Measurements from ENCODE around the gene OR7A10. TPM values are rescaled to one million over a fixed set of nuclear protein-coding genes. Genes with fewer than 3 reads are reported as not detected.

Gene OR7A10
- total and polyA plus RNA-seq, 2 experiments from 2014 or later, result not detected

- H3K4me2 ChIP-seq (ENCODE audit: unreplicated experiment), result no peak overlapping the region
Measured at GRCh38 chr19:14809272-14810057, 39.3 kb downstream of the OR7A10 start.

GRCh38 chr19:14804765-14805164 lies 44.0 kb downstream of the OR7A10 start:
- no peaks in the 10 kb centered on the region for H4K20me1 ChIP-seq (ENCODE audit: insufficient read depth)

More at GRCh38 chr19:14809272-14810057, 39.3 kb downstream of the OR7A10 start:
- no peaks in the 10 kb centered on the region for H3F3A ChIP-seq (ENCODE audit: insufficient read depth)
- DNase-seq, result no peak
- H3K9me3 ChIP-seq (ENCODE audit: low read depth), result no peaks in the 10 kb centered on the region
- H3K4me3 ChIP-seq, result no peak overlapping the region
- no peak overlapping the region for H2AFZ ChIP-seq
- H3K27ac ChIP-seq, result no peak overlapping the region
- H3K27me3 ChIP-seq (replicated peaks; ENCODE audit: insufficient read depth), result no peaks in the 10 kb centered on the region; the same call in 1 of the 2 replicates
- TF ChIP-seq EZH2 (IDR thresholded peaks at IDR 0.05; ENCODE audit: insufficient read depth, poor library complexity, severe bottlenecking), result no peak
- TF ChIP-seq EZH2phosphoT487 (IDR thresholded peaks at IDR 0.05; ENCODE audit: insufficient read depth, low read depth), result no peak
- no peaks in the 10 kb centered on the region for H3K4me1 ChIP-seq (ENCODE audit: insufficient read depth)
- no peaks in the 10 kb centered on the region for H3K79me2 ChIP-seq (ENCODE audit: insufficient read depth)
- in situ Hi-C loops (cut with MboI), result no loop called here
- H4K20me1 ChIP-seq (ENCODE audit: insufficient read depth), result no peaks in the 10 kb centered on the region
- no peak overlapping the region for H3K9ac ChIP-seq
- 13 to 15% methylated on average over 9 of the region's 9 CpGs for WGBS, 2 experiments (ENCODE audit: low coverage in 1 of 2, low lambda C conversion rate in 2 of 2, missing lambda C conversion rate in 2 of 2)
- H3K36me3 ChIP-seq (ENCODE audit: low read depth), result no peaks in the 10 kb centered on the region
- H3K9me2 ChIP-seq (ENCODE audit: insufficient read depth), result no peaks in the 10 kb centered on the region

GRCh38 chr19:14798760-14799159 lies 50.0 kb downstream of the OR7A10 start:
- no peak overlapping the region for H3K27ac ChIP-seq
- no peak for DNase-seq
- no peaks in the 10 kb centered on the region for H3K36me3 ChIP-seq (ENCODE audit: low read depth)
- H2AFZ ChIP-seq, result no peak overlapping the region
- TF ChIP-seq EZH2phosphoT487 (IDR thresholded peaks at IDR 0.05; ENCODE audit: insufficient read depth, low read depth), result no peak
- no peak for TF ChIP-seq EZH2 (IDR thresholded peaks at IDR 0.05; ENCODE audit: insufficient read depth, poor library complexity, severe bottlenecking)
- H3K9me3 ChIP-seq (ENCODE audit: low read depth), result no peaks in the 10 kb centered on the region
- no peaks in the 10 kb centered on the region for H3K4me1 ChIP-seq (ENCODE audit: insufficient read depth)
- H3K9ac ChIP-seq, result no peak overlapping the region
- H4K20me1 ChIP-seq (ENCODE audit: insufficient read depth), result no peaks in the 10 kb centered on the region
- no peak overlapping the region for H3K4me2 ChIP-seq (ENCODE audit: unreplicated experiment)
- no peaks in the 10 kb centered on the region for H3K9me2 ChIP-seq (ENCODE audit: insufficient read depth)
- no peak overlapping the region for H3K4me3 ChIP-seq
- H3K27me3 ChIP-seq (replicated peaks; ENCODE audit: insufficient read depth), result 0 out of 2 replicates have a peak, but pooled peaks cover 8% of the 10 kb centered on the region
- no peaks in the 10 kb centered on the region for H3K79me2 ChIP-seq (ENCODE audit: insufficient read depth)
- WGBS, 2 experiments (ENCODE audit: low coverage in 1 of 2, low lambda C conversion rate in 2 of 2, missing lambda C conversion rate in 2 of 2), result 29 to 30% methylated on average over 5 of the region's 5 CpGs
- no peaks in the 10 kb centered on the region for H3F3A ChIP-seq (ENCODE audit: insufficient read depth)
- in situ Hi-C loops (cut with MboI), result no loop called here

More at GRCh38 chr19:14804765-14805164, 44.0 kb downstream of the OR7A10 start:
- no peak for DNase-seq
- in situ Hi-C loops (cut with MboI), result no loop called here
- WGBS, 2 experiments (ENCODE audit: low coverage in 1 of 2, low lambda C conversion rate in 2 of 2, missing lambda C conversion rate in 2 of 2), result 50 to 61% methylated on average over 3 of the region's 3 CpGs
- H3K9ac ChIP-seq, result no peak overlapping the region
- no peak for TF ChIP-seq EZH2phosphoT487 (IDR thresholded peaks at IDR 0.05; ENCODE audit: insufficient read depth, low read depth)
- TF ChIP-seq EZH2 (IDR thresholded peaks at IDR 0.05; ENCODE audit: insufficient read depth, poor library complexity, severe bottlenecking), result no peak
- no peaks in the 10 kb centered on the region for H3K4me1 ChIP-seq (ENCODE audit: insufficient read depth)
- H3K4me2 ChIP-seq (ENCODE audit: unreplicated experiment), result no peak overlapping the region
- no peak overlapping the region for H3K4me3 ChIP-seq
- no peaks in the 10 kb centered on the region for H3K9me2 ChIP-seq (ENCODE audit: insufficient read depth)
- no peaks in the 10 kb centered on the region for H3K36me3 ChIP-seq (ENCODE audit: low read depth)
- no peaks in the 10 kb centered on the region for H3K9me3 ChIP-seq (ENCODE audit: low read depth)
- no peak overlapping the region for H3K27ac ChIP-seq
- no peaks in the 10 kb centered on the region for H3F3A ChIP-seq (ENCODE audit: insufficient read depth)
- H3K79me2 ChIP-seq (ENCODE audit: insufficient read depth), result no peaks in the 10 kb centered on the region
- no peak overlapping the region for H2AFZ ChIP-seq
- peaks cover 8% of the 10 kb centered on the region; the same call in 1 of the 2 replicates for H3K27me3 ChIP-seq (replicated peaks; ENCODE audit: insufficient read depth)

GRCh38 chr19:14796021-14796420 lies 52.7 kb downstream of the OR7A10 start:
- 0 out of 2 replicates have a peak, but pooled peaks cover 4% of the 10 kb centered on the region for H3K27me3 ChIP-seq (replicated peaks; ENCODE audit: insufficient read depth)
- DNase-seq, result no peak
- in situ Hi-C loops (cut with MboI), result no loop called here
- H3K4me2 ChIP-seq (ENCODE audit: unreplicated experiment), result no peak overlapping the region
- H4K20me1 ChIP-seq (ENCODE audit: insufficient read depth), result no peaks in the 10 kb centered on the region
- H3F3A ChIP-seq (ENCODE audit: insufficient read depth), result no peaks in the 10 kb centered on the region
- H3K9ac ChIP-seq, result no peak overlapping the region
- H3K4me3 ChIP-seq, result no peak overlapping the region
- H3K79me2 ChIP-seq (ENCODE audit: insufficient read depth), result no peaks in the 10 kb centered on the region
- no peak for TF ChIP-seq EZH2phosphoT487 (IDR thresholded peaks at IDR 0.05; ENCODE audit: insufficient read depth, low read depth)
- H3K9me2 ChIP-seq (ENCODE audit: insufficient read depth), result no peaks in the 10 kb centered on the region
- WGBS, 2 experiments (ENCODE audit: low coverage in 1 of 2, low lambda C conversion rate in 2 of 2, missing lambda C conversion rate in 2 of 2), result 58 to 59% methylated on average over 11 of the region's 11 CpGs
- H3K9me3 ChIP-seq (ENCODE audit: low read depth), result no peaks in the 10 kb centered on the region
- no peaks in the 10 kb centered on the region for H3K4me1 ChIP-seq (ENCODE audit: insufficient read depth)
- H3K27ac ChIP-seq, result no peak overlapping the region
- H2AFZ ChIP-seq, result no peak overlapping the region
- H3K36me3 ChIP-seq (ENCODE audit: low read depth), result no peaks in the 10 kb centered on the region
